Duodenal mucosa (tissue), 2 donors: Measurements from ENCODE around the gene MYCBP.
A peak's percentile ranks its signal among the peaks of the same experiment; 100 is the strongest.

Source experiments
- H3K27ac ChIP-seq: one replicate; pipeline ENCODE4 v1.7.0; 2013; ENCODE audit warnings: low read depth, low read length
- H3K27me3 ChIP-seq, 2 donors: one replicate each; pipeline ENCODE4 v1.7.0; 2013; ENCODE audit warnings: low read length in 2 of 2, control low read depth in 1 of 2; ENCODE audit not compliant: insufficient read depth in 2 of 2, control insufficient read depth in 1 of 2
- H3K36me3 ChIP-seq, 2 donors: one replicate each; pipeline ENCODE4 v1.7.0; 2013; ENCODE audit warnings: low read length in 2 of 2, control low read depth in 1 of 2; ENCODE audit not compliant: insufficient read depth in 2 of 2, control insufficient read depth in 1 of 2
- H3K4me1 ChIP-seq, 2 donors: one replicate each; pipeline ENCODE4 v1.7.0; 2013; ENCODE audit warnings: low read length in 2 of 2, control low read depth in 1 of 2; ENCODE audit not compliant: insufficient read depth in 2 of 2, control insufficient read depth in 1 of 2
- H3K4me3 ChIP-seq, 2 donors: one replicate each; pipeline ENCODE4 v1.7.0; 2013; ENCODE audit warnings: low read length in 2 of 2, low read depth in 1 of 2
- H3K9ac ChIP-seq, 2 donors: one replicate each; pipeline ENCODE4 v1.7.0; 2013; ENCODE audit warnings: low read length in 2 of 2, low read depth in 1 of 2
- H3K9me3 ChIP-seq, 2 donors: one replicate each; pipeline ENCODE4 v1.7.0; 2013; ENCODE audit warnings: low read length in 2 of 2, control low read depth in 1 of 2; ENCODE audit not compliant: control insufficient read depth in 1 of 2

The MYCBP gene

DNA sequence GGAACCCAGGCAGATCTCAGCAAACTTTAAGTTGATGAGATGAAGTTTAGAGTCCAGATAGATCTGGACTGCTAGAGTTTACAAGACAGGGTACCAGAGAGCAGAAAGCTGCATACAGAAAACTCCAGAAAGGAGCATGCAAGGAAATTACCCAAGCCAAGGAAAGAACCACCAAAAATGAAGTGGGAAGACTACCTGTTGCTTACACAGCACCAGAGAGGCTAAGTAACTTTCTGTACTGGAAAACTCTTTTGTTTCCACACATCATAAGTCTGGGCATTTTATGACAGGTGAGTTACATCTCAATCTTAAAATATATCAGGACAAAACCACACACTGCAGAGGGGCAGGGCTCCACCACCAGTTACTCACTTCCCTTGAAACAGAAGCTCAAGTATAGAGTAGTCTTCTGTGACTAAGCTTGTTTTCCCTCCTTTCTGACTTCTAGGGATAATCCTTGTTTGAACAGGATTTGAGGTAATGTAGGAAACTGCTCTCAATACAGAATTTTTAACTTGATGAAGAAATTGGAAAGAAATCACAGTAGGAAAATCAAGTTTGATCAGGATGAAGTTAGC, 25.6 kb upstream of the MYCBP start:
- Histone ChIP-seq H3K36me3 (no peaks in the 10 kb centered on the region), H3K9ac (no peak overlapping the region), H3K9me3 (no peaks in the 10 kb centered on the region), H3K27me3 (no peaks in the 10 kb centered on the region), H3K27ac (no peak overlapping the region), H3K4me3 (no peak overlapping the region), H3K4me1 (peaks cover 0 to 9% of the 10 kb centered on the region in 2 donors)

DNA sequence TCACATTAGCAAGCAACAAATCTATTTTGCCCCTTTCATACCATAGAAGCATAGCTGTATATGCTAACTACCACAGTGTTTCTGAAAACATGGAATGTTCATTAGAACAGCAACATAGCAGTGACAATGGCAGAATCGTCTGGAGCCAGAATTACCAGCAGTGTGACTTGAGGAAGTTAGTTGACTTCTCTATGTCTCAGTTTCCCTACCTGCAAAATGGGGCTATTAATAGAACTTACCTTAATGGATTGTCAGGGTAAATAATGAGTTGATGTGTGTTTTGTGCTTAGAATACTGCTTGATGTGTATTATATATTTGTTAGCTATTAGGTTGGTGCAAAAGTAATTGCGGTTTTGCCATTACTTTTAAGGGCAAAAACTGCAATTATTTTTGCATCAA, 23.0 kb upstream of the MYCBP start:
- Histone ChIP-seq H3K4me1 (peaks cover 0 to 9% of the 10 kb centered on the region in 2 donors), H3K27ac (no peak overlapping the region), H3K9me3 (no peaks in the 10 kb centered on the region), H3K9ac (no peak overlapping the region), H3K36me3 (no peaks in the 10 kb centered on the region), H3K4me3 (no peak overlapping the region), H3K27me3 (no peaks in the 10 kb centered on the region)

DNA sequence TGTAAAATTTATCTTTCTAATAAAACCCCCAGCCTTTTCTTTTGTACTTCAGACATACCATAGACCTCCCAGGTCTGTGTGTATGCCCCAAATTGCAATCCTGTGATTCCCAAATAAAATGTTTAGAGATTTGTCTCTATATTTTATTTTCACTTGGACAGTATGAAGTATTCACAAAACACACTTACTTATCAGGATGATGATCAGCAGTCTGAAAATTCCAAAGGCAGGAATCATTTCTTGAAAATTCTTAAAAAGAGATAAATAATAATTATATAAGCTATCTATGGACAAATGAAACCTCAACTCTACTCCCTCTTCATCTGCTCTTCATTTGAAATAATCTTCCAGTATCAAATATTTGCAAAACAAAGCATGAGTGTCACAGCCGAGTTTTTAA, 19.8 kb upstream of the MYCBP start:
- H3K4me3 ChIP-seq = no peak overlapping the region
- H3K9ac ChIP-seq = no peak overlapping the region
- no peaks in the 10 kb centered on the region for H3K9me3 ChIP-seq
- no peaks in the 10 kb centered on the region for H3K36me3 ChIP-seq
- H3K27ac ChIP-seq = no peak overlapping the region
- H3K27me3 ChIP-seq = no peaks in the 10 kb centered on the region
- H3K4me1 ChIP-seq = no peaks in the 10 kb centered on the region

DNA sequence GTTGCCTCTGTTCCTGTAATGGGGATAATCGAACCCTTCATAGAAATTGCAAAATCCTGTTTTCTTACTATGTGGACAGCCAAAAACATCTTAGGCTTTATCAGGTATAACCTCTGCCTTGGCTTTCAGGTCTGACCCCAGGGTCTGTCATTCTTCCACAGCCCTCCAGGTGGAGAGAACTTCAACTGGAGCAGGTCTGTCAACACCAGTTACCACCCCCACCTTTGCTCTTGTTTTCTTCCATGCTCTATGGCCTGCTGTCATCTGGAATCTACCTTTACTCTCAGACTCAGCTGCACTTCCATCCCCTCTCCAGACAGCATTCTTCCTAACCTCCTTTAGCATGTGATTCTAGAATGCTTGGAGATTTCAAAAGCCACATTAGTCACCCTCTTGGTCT, 18.6 kb upstream of the MYCBP start:
- Histone ChIP-seq H3K27ac (no peak overlapping the region), H3K36me3 (no peaks in the 10 kb centered on the region), H3K9ac (no peak overlapping the region), H3K4me1 (no peaks in the 10 kb centered on the region), H3K27me3 (no peaks in the 10 kb centered on the region), H3K4me3 (no peak overlapping the region), H3K9me3 (no peaks in the 10 kb centered on the region)

DNA sequence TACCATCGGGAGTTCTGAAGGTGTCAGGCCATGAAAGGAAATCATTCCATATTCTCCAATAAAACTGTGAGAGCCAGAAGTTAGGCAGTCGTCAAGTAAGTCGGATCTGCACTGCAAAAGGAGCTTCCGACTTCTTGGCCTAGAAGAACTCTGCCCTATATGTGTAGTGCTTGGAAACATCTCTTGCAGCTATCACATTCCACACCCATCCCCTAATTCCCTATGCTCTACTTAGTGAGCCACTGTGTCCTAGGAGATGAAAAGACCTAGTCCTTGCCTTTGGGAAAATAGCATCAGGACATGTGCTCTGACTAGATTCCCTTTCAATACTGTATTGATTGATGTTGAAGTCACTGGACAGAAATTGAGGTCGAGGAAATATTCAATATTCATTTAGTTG, 16.4 kb upstream of the MYCBP start:
- Histone ChIP-seq H3K27ac (no peak overlapping the region), H3K36me3 (no peaks in the 10 kb centered on the region), H3K4me3 (no peak overlapping the region), H3K27me3 (no peaks in the 10 kb centered on the region), H3K9me3 (no peaks in the 10 kb centered on the region), H3K4me1 (no peaks in the 10 kb centered on the region), H3K9ac (no peak overlapping the region)

DNA sequence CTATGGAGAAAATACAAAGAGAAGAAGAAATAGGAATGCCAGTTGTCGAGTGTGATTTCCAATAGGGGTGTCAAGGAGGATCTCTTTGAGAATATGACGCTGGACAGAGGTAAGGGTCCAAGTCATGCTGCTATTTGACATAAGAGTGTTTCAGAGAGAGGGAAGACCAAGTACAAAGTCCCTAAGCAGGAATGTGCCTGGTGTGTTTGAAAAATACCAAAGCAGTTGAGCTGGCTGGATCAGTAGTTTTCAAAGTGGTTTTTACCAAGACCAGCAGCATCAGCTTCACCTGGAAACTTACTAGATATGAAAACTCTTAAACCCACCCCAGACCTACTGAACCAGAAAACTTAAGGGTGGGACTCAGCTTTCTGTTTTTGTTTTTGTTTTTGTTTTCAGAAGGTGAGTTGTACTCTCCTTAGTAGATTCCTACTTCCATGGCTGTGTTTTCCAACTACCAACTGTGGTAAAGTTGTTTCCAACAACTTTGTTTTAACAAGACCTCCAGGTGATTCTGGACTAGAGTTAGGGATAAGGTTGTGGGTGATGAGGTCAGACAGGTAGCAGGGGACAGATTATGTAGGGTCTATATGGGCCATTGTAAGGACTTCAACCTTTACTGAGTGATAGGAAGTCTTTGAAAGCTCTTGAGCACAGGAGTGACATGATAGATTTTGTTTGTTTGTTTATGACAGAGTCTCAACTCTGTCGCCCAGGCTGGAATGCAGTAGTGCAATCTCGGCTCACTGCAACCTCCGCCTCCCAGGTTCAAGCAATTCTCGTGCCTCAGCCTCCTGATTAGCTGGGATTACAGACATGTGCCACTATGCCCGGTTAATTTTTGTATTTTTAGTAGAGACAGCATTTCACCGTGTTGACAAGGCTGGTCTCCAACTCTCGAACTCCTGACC, 15.5 kb upstream of the MYCBP start:
- H3K36me3 ChIP-seq = no peaks in the 10 kb centered on the region
- no peak overlapping the region for H3K9ac ChIP-seq
- H3K4me3 ChIP-seq = no peak overlapping the region
- H3K9me3 ChIP-seq = no peaks in the 10 kb centered on the region
- H3K27me3 ChIP-seq = no peaks in the 10 kb centered on the region
- no peak overlapping the region for H3K27ac ChIP-seq
- H3K4me1 ChIP-seq = no peaks in the 10 kb centered on the region

DNA sequence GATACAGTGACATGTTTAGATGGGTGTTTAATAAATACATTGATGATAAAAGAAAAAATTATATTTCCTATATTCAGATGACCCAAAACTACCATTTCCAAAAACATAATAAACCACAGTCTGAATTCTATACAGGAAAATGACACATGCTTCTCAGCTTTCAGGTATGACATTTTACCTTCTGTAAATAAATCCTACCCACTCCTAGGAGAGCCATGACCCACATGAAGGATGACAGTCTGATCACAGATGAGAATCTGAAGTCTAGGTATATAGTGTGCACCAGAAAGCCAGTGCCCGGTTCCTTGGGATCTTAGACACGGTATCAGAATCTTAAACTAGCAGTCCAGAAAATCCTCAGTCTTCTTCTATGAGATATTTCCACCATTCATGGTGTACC, 11.9 kb upstream of the MYCBP start:
- Histone ChIP-seq H3K9ac (no peak overlapping the region), H3K4me1 (no peaks in the 10 kb centered on the region), H3K9me3 (no peaks in the 10 kb centered on the region), H3K36me3 (no peaks in the 10 kb centered on the region), H3K27ac (no peak overlapping the region), H3K4me3 (no peak overlapping the region), H3K27me3 (no peaks in the 10 kb centered on the region)

DNA sequence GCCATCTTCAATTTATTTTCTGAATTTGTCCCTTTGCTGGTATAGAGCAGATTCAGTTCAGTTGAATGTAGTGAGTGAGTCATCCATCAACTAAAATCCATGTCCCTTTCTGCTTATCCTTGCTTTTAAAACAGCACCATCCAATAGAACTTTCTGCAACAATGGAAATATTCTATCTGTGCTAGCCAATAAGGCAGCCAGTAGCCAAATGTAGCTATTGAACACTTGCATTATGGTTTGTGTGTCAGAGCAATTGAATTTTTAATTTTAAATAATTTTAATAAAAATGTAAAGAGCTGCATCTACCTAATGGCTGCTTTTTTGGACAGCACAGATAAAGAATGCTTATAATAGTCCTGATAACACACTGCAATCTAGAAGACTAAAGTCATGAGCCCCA, 8.3 kb upstream of the MYCBP start, which contains the start of gene GJA9:
GJA9 (minus strand) TSS at position 101 of the 400 bp plus-strand sequence. CDS start 5,489 bp downstream, outside the sequence.
- no peak within 1 kb of the TSS for H3K27ac ChIP-seq
- no peaks in the 10 kb centered on the region for H3K27me3 ChIP-seq
- no peaks in the 10 kb centered on the region for H3K36me3 ChIP-seq
- no peaks in the 10 kb centered on the region for H3K9me3 ChIP-seq
- H3K4me3 ChIP-seq = no peak within 1 kb of the TSS
- H3K4me1 ChIP-seq = no peaks in the 10 kb centered on the region
- no peak within 1 kb of the TSS for H3K9ac ChIP-seq

DNA sequence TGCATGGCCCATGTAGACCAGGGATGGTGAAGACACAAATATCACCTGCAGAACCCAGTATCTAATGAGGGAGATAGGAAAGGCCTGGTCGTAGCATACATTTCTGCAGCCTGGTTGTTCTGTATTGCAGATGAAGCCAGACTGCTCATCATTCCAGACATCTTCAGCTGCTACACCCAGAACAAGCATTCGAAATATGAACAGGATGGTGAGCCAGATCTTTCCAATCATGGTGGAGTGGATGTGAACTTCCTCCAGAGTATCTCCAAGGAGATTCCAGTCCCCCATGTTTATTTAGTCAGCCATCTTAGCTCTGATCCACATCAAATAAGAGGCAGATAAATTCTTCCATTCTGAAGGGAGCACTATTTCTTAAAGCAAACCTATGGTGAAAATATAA, 2.7 kb upstream of the MYCBP start:
- no peak overlapping the region for H3K27ac ChIP-seq
- H3K4me1 ChIP-seq = peaks cover 11 to 18% of the 10 kb centered on the region in 2 donors

DNA sequence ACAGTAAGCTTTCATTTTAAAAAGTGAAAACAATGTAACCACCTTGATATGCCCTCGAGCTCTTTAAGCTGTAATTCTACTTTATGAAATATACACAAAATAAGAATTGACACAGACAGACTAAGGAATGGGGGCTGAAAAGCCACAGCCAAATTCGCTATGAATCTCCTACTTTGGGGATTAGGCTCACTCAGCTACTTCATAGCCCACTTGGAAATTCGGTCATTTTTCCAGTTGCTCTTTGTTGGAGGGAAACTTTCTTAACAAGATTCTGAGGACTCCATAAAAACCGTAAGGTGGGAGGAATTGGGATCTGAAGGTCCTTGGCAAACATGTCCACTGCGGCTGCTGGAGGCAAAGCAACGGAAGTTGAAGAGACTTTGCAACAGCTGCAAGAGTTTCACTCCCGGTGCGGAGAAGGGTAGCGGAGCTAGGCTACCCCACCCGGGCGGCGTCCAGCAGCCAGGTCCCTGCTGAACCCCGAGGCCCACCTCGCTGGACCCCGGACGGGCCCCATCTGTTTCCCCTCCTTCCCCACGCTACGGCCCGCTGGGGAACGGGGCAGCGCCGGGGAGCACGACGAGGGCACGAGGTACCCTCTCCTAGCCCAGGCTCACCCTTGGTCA, 634 bp downstream of the MYCBP start:
- no peaks in the 10 kb centered on the region for H3K36me3 ChIP-seq
- no peaks in the 10 kb centered on the region for H3K27me3 ChIP-seq
- peaks cover 11 to 18% of the 10 kb centered on the region in 2 donors for H3K4me1 ChIP-seq
- H3K27ac ChIP-seq = peak overlapping the region; percentile 27
- no peaks in the 10 kb centered on the region for H3K9me3 ChIP-seq
- peak overlapping the region; percentile 85 to 95 for H3K4me3 ChIP-seq
- H3K9ac ChIP-seq = peak overlapping the region; percentile 70 to 73

More for the DNA sequence above, 2.7 kb upstream of the MYCBP start:
- Histone ChIP-seq H3K27me3 (no peaks in the 10 kb centered on the region), H3K9me3 (no peaks in the 10 kb centered on the region), H3K36me3 (no peaks in the 10 kb centered on the region), H3K9ac (no peak overlapping the region), H3K4me3 (no peak overlapping the region)
